Stimulated activated effector memory CD8-positive, alpha-beta T cell treated with anti-CD3 and anti-CD28 coated beads, Interleukin-12 subunit alpha, Interleukin-12 subunit beta, amount 100 ng/mL, for 72 hours (primary cell): ENCODE data around the gene ERAS.
"Not testable (repeated sequence)": the region's sequence is repeated elsewhere in the genome, so short reads cannot be mapped to it uniquely, and the experiment has no call there.

Experiments used
- ATAC-seq: fragments of 150-1000 bp; cut with Tn5 transposase; 2 replicates; pipeline ENCODE4 v1.10.0; 2021
- DNase-seq, 2 donors: peaks; one replicate each; pipeline ENCODE4 v3.0.0; 2021 to 2022; ENCODE audit warnings: low spot score in 2 of 2
- H3K27ac Mint-ChIP-seq: one replicate; pipeline ENCODE4 v1.8.0; 2022; ENCODE audit warnings: mild to moderate bottlenecking, mixed read lengths
- H3K36me3 Mint-ChIP-seq: one replicate; pipeline ENCODE4 v1.8.0; 2022; ENCODE audit warnings: mild to moderate bottlenecking, mixed read lengths
- H3K4me1 Mint-ChIP-seq: one replicate; pipeline ENCODE4 v1.8.0; 2022; ENCODE audit warnings: mixed read lengths
- H3K4me3 Mint-ChIP-seq: one replicate; pipeline ENCODE4 v1.8.0; 2022; ENCODE audit warnings: mild to moderate bottlenecking, mixed read lengths
- H3K9me3 Mint-ChIP-seq: one replicate; pipeline ENCODE4 v1.8.0; 2022; ENCODE audit warnings: mixed read lengths

The ERAS gene

DNA sequence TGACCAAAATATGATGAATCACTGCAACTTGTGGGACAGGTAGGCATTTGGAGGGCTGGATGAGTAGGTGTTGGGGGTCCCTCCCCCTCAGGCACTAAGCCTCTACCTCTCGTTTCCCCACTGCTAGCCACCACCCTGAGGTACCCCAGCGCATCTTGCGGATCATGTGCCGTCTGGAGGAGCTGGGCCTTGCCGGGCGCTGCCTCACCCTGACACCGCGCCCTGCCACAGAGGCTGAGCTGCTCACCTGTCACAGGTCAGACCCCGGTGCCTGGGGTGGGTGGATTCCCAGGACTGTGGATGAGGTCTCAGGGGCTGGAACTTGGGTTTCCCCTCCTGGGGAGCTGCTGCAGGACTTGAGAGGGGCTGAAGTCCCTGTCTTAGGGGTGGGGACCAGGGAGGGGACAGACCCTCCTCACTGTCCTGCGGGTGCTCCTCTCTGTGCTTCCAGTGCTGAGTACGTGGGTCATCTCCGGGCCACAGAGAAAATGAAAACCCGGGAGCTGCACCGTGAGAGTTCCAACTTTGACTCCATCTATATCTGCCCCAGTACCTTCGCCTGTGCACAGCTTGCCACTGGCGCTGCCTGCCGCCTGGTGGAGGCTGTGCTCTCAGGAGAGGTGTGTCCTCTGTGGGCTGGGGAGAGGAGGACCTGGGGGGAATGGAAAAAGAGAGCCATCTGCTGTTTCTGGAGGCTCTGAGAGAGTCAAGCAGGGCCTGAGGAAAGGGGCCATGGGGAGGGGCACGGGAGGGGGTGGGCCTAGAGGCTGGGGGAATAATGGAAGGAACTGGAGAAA is 10.1 kb upstream of the ERAS start:
- H3K36me3 Mint-ChIP-seq: peaks cover 16% of the 10 kb centered on the region
- ATAC-seq (no peak), DNase-seq (no peak)
- peak overlapping the region; percentile 58 for H3K27ac Mint-ChIP-seq
- H3K4me1 Mint-ChIP-seq: no peaks in the 10 kb centered on the region
- no peak overlapping the region for H3K4me3 Mint-ChIP-seq
- no peaks in the 10 kb centered on the region for H3K9me3 Mint-ChIP-seq

DNA sequence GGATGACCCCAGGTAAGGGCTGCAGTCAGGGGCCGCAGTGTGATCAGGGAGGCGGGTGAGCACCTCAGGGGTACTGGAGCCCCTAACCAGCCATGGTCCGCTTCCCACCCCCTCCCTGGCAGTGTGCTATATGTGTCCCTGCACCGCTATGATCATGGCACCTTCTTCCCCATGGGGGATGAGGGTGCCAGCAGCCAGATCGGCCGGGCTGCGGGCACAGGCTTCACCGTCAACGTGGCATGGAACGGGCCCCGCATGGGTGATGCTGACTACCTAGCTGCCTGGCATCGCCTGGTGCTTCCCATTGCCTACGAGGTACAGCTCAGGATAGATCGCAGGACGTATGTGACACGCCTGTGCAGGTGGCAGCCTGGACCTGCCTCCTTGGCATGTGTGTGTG is 8.2 kb upstream of the ERAS start:
- Mint-ChIP-seq H3K27ac (no peak overlapping the region), H3K4me3 (no peak overlapping the region), H3K9me3 (no peaks in the 10 kb centered on the region), H3K4me1 (no peaks in the 10 kb centered on the region), H3K36me3 (peaks cover 14% of the 10 kb centered on the region)
- ATAC-seq: no peak
- DNase-seq: no peak

GRCh38 chrX:48818866-48819265 is 7.4 kb upstream of the ERAS start:
- Mint-ChIP-seq H3K36me3 (peaks cover 14% of the 10 kb centered on the region), H3K9me3 (no peaks in the 10 kb centered on the region), H3K27ac (no peak overlapping the region), H3K4me3 (no peak overlapping the region), H3K4me1 (no peaks in the 10 kb centered on the region)
- ATAC-seq: no peak
- DNase-seq: no peak

GRCh38 chrX:48819394-48819793 is 6.9 kb upstream of the ERAS start:
- H3K27ac Mint-ChIP-seq, H3K4me1 Mint-ChIP-seq, DNase-seq, ATAC-seq, H3K9me3 Mint-ChIP-seq, H3K4me3 Mint-ChIP-seq: not testable (repeated sequence)
- H3K36me3 Mint-ChIP-seq: peaks cover 16% of the 10 kb centered on the region

DNA sequence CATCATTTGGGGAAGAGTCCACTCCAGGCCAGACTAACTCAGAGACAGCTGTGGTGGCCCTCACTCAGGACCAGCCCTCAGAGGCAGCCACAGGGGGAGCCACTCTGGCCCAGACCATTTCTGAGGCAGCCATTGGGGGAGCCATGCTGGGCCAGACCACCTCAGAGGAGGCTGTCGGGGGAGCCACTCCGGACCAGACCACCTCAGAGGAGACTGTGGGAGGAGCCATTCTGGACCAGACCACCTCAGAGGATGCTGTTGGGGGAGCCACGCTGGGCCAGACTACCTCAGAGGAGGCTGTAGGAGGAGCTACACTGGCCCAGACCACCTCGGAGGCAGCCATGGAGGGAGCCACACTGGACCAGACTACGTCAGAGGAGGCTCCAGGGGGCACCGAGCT is 3.3 kb upstream of the ERAS start:
- peaks cover 6% of the 10 kb centered on the region for H3K4me1 Mint-ChIP-seq
- H3K9me3 Mint-ChIP-seq: no peaks in the 10 kb centered on the region
- no peak overlapping the region for H3K27ac Mint-ChIP-seq
- DNase-seq: no peak
- H3K4me3 Mint-ChIP-seq: no peak overlapping the region
- H3K36me3 Mint-ChIP-seq: peaks cover 11% of the 10 kb centered on the region
- ATAC-seq: no peak

- H3K9me3 Mint-ChIP-seq: no peaks in the 10 kb centered on the region
- no peak overlapping the region for H3K27ac Mint-ChIP-seq
- peaks cover 11% of the 10 kb centered on the region for H3K36me3 Mint-ChIP-seq
- H3K4me3 Mint-ChIP-seq: no peak overlapping the region
- DNase-seq (no peak), ATAC-seq (no peak)
- H3K4me1 Mint-ChIP-seq: peaks cover 6% of the 10 kb centered on the region
Observed at GRCh38 chrX:48824066-48824465, 2.2 kb upstream of the ERAS start.

DNA sequence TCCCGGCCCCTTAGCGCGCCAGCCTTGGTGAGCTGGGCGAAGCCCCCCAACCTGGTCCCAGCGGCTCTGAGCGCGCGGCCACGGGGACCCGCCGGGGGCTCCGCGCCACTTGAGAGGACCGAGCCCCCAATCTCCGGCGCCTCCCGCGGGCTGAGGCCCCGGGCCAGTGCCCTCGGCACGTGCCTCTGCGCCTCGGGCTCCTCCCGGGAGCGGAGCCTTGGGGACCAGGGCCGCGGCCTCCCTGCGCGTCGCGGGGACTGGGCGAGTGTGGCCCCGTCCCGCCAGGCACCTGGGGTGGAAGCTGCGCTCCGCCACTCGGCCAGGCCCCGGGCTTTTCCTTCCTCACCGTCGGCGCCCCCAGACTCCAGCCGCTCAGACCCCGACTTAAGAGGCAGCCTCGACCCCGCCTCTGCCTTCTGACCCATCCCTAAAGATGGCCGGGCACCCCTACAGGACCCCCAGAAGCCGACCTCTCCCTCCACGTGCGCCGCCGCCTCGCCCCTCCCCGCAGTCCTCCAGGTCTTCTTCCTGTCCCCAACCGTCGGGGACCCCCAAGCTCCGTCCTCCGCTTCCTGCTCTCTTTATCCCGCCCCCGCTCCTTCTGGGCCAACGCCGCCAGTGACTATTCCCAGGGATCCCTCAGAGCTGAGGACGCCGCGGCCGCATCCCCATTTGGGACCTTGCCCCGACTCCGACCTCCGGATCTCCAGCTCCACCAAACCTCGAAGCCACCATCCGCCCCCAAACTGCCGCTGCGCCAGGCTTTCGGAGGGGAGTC is 752 bp downstream of the ERAS start:
- H3K4me1 Mint-ChIP-seq: peaks cover 6% of the 10 kb centered on the region
- H3K4me3 Mint-ChIP-seq: peak overlapping the region; percentile 66
- H3K36me3 Mint-ChIP-seq: peaks cover 6% of the 10 kb centered on the region
- H3K27ac Mint-ChIP-seq: no peak overlapping the region
- no peaks in the 10 kb centered on the region for H3K9me3 Mint-ChIP-seq
- ATAC-seq (no peak), DNase-seq (no peak)

DNA sequence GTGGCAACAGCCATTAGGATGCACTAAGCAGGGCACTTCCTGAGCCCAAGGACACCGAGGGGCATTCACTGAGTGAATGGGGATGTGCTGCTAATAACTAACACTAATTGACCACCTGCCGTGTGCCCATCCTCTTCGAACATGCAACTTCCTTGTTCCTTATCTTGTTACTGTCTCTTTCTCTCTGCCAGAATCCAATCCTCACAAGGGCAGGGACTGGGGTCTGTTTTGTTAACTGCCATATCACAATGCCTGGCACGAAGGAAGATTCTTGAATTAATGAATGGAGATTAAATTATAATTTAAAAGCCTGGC is 1.3 kb downstream of the ERAS start:
- Mint-ChIP-seq H3K27ac (no peak overlapping the region), H3K4me1 (peaks cover 6% of the 10 kb centered on the region), H3K36me3 (peaks cover 6% of the 10 kb centered on the region)

DNA sequence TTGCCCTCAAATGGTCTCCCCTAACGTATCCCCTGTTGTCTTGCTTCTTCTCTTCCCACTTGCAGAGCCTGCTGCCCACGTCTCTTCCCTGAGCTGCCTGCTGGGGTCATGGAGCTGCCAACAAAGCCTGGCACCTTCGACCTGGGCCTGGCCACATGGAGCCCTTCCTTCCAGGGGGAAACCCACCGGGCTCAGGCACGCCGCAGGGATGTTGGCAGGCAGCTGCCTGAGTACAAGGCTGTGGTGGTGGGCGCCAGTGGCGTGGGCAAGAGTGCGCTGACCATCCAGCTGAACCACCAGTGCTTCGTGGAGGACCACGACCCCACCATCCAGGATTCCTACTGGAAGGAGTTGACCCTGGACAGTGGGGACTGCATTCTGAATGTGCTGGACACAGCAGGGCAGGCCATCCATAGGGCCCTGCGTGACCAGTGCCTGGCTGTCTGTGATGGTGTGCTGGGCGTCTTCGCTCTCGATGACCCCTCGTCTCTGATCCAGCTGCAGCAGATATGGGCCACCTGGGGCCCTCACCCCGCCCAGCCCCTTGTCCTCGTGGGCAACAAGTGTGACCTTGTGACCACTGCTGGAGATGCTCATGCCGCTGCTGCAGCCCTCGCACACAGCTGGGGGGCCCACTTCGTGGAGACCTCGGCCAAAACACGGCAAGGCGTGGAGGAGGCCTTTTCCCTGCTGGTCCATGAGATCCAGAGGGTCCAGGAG is 2.9 kb downstream of the ERAS start:
- DNase-seq (no peak), ATAC-seq (no peak)
- H3K27ac Mint-ChIP-seq: no peak overlapping the region
- H3K36me3 Mint-ChIP-seq: peaks cover 6% of the 10 kb centered on the region
- H3K4me1 Mint-ChIP-seq: peaks cover 11% of the 10 kb centered on the region
- no peak overlapping the region for H3K4me3 Mint-ChIP-seq
- no peaks in the 10 kb centered on the region for H3K9me3 Mint-ChIP-seq

More for the DNA sequence above, 1.3 kb downstream of the ERAS start:
- peak overlapping the region; percentile 66 for H3K4me3 Mint-ChIP-seq
- ATAC-seq: no peak
- DNase-seq: no peak
- H3K9me3 Mint-ChIP-seq: no peaks in the 10 kb centered on the region

GRCh38 chrX:48831136-48831908 is 5.0 kb downstream of the ERAS start:
- Mint-ChIP-seq H3K9me3 (no peaks in the 10 kb centered on the region), H3K4me1 (peaks cover 20% of the 10 kb centered on the region), H3K4me3 (no peak overlapping the region), H3K36me3 (no peaks in the 10 kb centered on the region), H3K27ac (no peak overlapping the region)
- ATAC-seq (no peak), DNase-seq (no peak)

GRCh38 chrX:48831909-48832291 is 5.6 kb downstream of the ERAS start:
- Mint-ChIP-seq H3K4me3 (no peak overlapping the region), H3K27ac (no peak overlapping the region), H3K9me3 (no peaks in the 10 kb centered on the region), H3K4me1 (peaks cover 20% of the 10 kb centered on the region), H3K36me3 (no peaks in the 10 kb centered on the region)
- DNase-seq (no peak), ATAC-seq (no peak)

- ATAC-seq (no peak), DNase-seq (no peak)
- Mint-ChIP-seq H3K9me3 (no peaks in the 10 kb centered on the region), H3K36me3 (no peaks in the 10 kb centered on the region), H3K27ac (no peak overlapping the region), H3K4me1 (peaks cover 14% of the 10 kb centered on the region), H3K4me3 (no peak overlapping the region)
Observed at GRCh38 chrX:48833542-48834138, 7.3 kb downstream of the ERAS start.

- DNase-seq (no peak), ATAC-seq (no peak)
- H3K27ac Mint-ChIP-seq: no peak overlapping the region
- H3K4me3 Mint-ChIP-seq: peak overlapping the region; percentile 66
- H3K4me1 Mint-ChIP-seq: peaks cover 14% of the 10 kb centered on the region
- no peaks in the 10 kb centered on the region for H3K9me3 Mint-ChIP-seq
- no peaks in the 10 kb centered on the region for H3K36me3 Mint-ChIP-seq
Observed at GRCh38 chrX:48834383-48834709, 8.0 kb downstream of the ERAS start.

- no peaks in the 10 kb centered on the region for H3K9me3 Mint-ChIP-seq
- H3K4me1 Mint-ChIP-seq: peaks cover 14% of the 10 kb centered on the region
- ATAC-seq (no peak), DNase-seq (no peak)
- H3K27ac Mint-ChIP-seq: no peak within 1 kb of the TSS
- H3K4me3 Mint-ChIP-seq: peak within 1 kb of the TSS; percentile 66
- H3K36me3 Mint-ChIP-seq: no peaks in the 10 kb centered on the region
Observed at GRCh38 chrX:48835524-48836329, 9.4 kb downstream of the ERAS start, which contains the start of gene PCSK1N. TSS of gene PCSK1N (minus strand) at chrX:48835610. CDS start at chrX:48835532, 78 bp downstream.
